Esophagus squamous epithelium (tissue), 4 donors: ENCODE measurements around the gene RNASE9.

Experiments
- CTCF ChIP-seq, 6 experiments: fragments of 450-650 bp in 4 of 6; fragments of 200-600 bp in 2 of 6; sonication (generic) in 2 of 6; IDR thresholded peaks; one replicate each; pipeline ENCODE4 v1.5.1; 2016 to 2019; ENCODE audit warnings: antibody characterized with exemption in 6 of 6, mild to moderate bottlenecking in 4 of 6, moderate library complexity in 4 of 6
- POLR2A ChIP-seq, 4 donors: fragments of 450-650 bp; IDR thresholded peaks; one replicate each; pipeline ENCODE4 v1.6.1; 2017; ENCODE audit warnings: antibody characterized with exemption in 4 of 4, mild to moderate bottlenecking in 4 of 4, moderate library complexity in 3 of 4

- TF ChIP-seq CTCF (IDR thresholded peaks at IDR 0.05): no peak
- no peak for TF ChIP-seq POLR2A (IDR thresholded peaks at IDR 0.05)
Observed at GRCh38 chr14:20522332-20522731, 38.5 kb downstream of the RNASE9 start.
